GM12872 (cell line): Measurements from ENCODE around the gene UVSSA.

Source experiments
- CTCF ChIP-seq: IDR thresholded peaks from 3 replicates; pipeline ENCODE4 v1.5.1; 2011; ENCODE audit warnings: low read depth, mild to moderate bottlenecking, low read length, moderate library complexity; ENCODE audit not compliant: insufficient read depth

UVSSA gene

GRCh38 chr4:1416051-1416947, 69.3 kb downstream of the UVSSA start:
- no peak for TF ChIP-seq CTCF

GRCh38 chr4:1416948-1417260, 69.9 kb downstream of the UVSSA start:
- TF ChIP-seq CTCF, result no peak

GRCh38 chr4:1417522-1418390, 70.7 kb downstream of the UVSSA start:
- no peak; the same call in 2 of the 3 replicates for TF ChIP-seq CTCF

- TF ChIP-seq CTCF, result no peak
Measured at GRCh38 chr4:1418494-1419285, 71.7 kb downstream of the UVSSA start.

GRCh38 chr4:1419708-1420107, 72.7 kb downstream of the UVSSA start:
- TF ChIP-seq CTCF, result no peak

GRCh38 chr4:1421657-1422056, 74.6 kb downstream of the UVSSA start:
- TF ChIP-seq CTCF, result no peak

GRCh38 chr4:1427010-1427409, 80.0 kb downstream of the UVSSA start:
- TF ChIP-seq CTCF, result no peak
